Right lobe of liver (tissue), 4 donors: Measurements from ENCODE around the gene IBTK.

Experiments used
- POLR2A ChIP-seq: fragments of 450-650 bp; IDR thresholded peaks from one replicate; pipeline ENCODE4 v1.6.1; 2017; ENCODE audit warnings: antibody characterized with exemption, mild to moderate bottlenecking
- TF ChIP-seq, protein P1 (sequence below), 4 donors: fragments of 200-600 bp in 3 of 4; fragments of 450-650 bp in 1 of 4; IDR thresholded peaks; one replicate each; pipeline versions ENCODE4 v1.5.1 to v1.8.0; 2016 to 2022; ENCODE audit warnings: antibody characterized with exemption in 4 of 4, mild to moderate bottlenecking in 2 of 4
- donor health status: DM: no; HTN: no; CAD: no.
- donor health status: DM: no; HTN: no; CAD: no.
- donor health status: DM: no; HTN: yes; CAD: no.

DNA sequence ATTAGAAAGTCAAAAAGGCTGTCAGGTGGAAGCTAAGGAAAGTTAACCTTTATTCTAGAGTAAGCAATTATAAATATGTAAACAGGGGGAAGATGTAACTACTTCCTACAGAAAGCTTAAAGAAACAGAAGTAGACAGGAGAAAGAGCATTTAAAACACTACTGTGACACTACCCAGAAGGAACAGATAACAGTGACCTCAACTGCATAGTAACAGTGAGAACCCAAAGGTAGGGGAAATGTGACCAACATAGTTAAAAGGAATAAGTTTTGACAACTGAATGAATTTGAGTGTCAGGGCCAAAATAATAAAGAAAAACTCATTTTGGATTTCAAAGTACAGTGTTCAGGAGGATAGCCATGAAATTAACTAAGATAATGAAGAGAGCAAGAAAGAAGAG is 43.5 kb downstream of the IBTK start:
- TF ChIP-seq, protein P1, sequence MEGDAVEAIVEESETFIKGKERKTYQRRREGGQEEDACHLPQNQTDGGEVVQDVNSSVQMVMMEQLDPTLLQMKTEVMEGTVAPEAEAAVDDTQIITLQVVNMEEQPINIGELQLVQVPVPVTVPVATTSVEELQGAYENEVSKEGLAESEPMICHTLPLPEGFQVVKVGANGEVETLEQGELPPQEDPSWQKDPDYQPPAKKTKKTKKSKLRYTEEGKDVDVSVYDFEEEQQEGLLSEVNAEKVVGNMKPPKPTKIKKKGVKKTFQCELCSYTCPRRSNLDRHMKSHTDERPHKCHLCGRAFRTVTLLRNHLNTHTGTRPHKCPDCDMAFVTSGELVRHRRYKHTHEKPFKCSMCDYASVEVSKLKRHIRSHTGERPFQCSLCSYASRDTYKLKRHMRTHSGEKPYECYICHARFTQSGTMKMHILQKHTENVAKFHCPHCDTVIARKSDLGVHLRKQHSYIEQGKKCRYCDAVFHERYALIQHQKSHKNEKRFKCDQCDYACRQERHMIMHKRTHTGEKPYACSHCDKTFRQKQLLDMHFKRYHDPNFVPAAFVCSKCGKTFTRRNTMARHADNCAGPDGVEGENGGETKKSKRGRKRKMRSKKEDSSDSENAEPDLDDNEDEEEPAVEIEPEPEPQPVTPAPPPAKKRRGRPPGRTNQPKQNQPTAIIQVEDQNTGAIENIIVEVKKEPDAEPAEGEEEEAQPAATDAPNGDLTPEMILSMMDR (IDR thresholded peaks at IDR 0.05), result no peak
- TF ChIP-seq POLR2A, result no peak
